OCI-LY7 (cell line): Measurements from ENCODE around the gene ACOT11. TPM values are rescaled to one million over a fixed set of nuclear protein-coding genes. Genes with fewer than 3 reads are reported as not detected.

Experiments
- BruUV-seq: library from RNA; stranded (reverse); fragments of 400-500 nt; replicated peaks from 2 replicates; lab custom pipeline; 2021; lab: Mats Ljungman, UMichigan
- CTCF ChIA-PET: fragments of 300-600 bp; sonication (Branson Sonifier 250); formaldehyde crosslinking; loops from one replicate; lab custom pipeline; 2022; ENCODE audit warnings: antibody characterized with exemption; ENCODE audit not compliant: unreplicated experiment; lab: Charles Lee
- POLR2A ChIA-PET: fragments of 300-600 bp; sonication (Branson Sonifier 250); formaldehyde crosslinking; loops from one replicate; lab custom pipeline; 2022; ENCODE audit warnings: antibody characterized with exemption; lab: Charles Lee
- DNase-seq: peaks from one replicate; pipeline ENCODE4 v3.0.0-alpha.2; 2015; ENCODE audit warnings: low spot score
- H2AFZ ChIP-seq: fragments of 200-600 bp; sonication (generic), shearing (Covaris generic); 2 replicates; pipeline ENCODE4 v1.6.1; 2014; ENCODE audit warnings: mild to moderate bottlenecking, antibody characterized with exemption, low read length, moderate library complexity
- H3K27ac ChIP-seq: fragments of 200-600 bp; sonication (generic); 2 replicates; pipeline ENCODE4 v1.5.1; 2014; ENCODE audit warnings: mixed run types, low read depth, mild to moderate bottlenecking, moderate library complexity, low read length, inconsistent platforms; ENCODE audit not compliant: poor library complexity, severe bottlenecking
- H3K36me3 ChIP-seq: fragments of 200-600 bp; sonication (generic); 2 replicates; pipeline ENCODE4 v1.6.1; 2014; ENCODE audit warnings: mild to moderate bottlenecking, antibody characterized with exemption, low read length, moderate library complexity, mixed read lengths; ENCODE audit not compliant: insufficient read depth
- H3K4me1 ChIP-seq: fragments of 200-600 bp; sonication (generic); 2 replicates; pipeline ENCODE4 v1.5.1; 2014; ENCODE audit warnings: mild to moderate bottlenecking, low read length; ENCODE audit not compliant: insufficient read depth, poor library complexity, severe bottlenecking
- H3K4me2 ChIP-seq: fragments of 200-600 bp; sonication (generic); 2 replicates; pipeline ENCODE4 v1.6.1; 2014; ENCODE audit warnings: mild to moderate bottlenecking, low read length
- H3K4me3 ChIP-seq: fragments of 200-600 bp; sonication (generic); 2 replicates; pipeline ENCODE4 v1.5.1; 2014; ENCODE audit warnings: mild to moderate bottlenecking, low read depth, low read length; ENCODE audit not compliant: poor library complexity, severe bottlenecking
- H3K79me2 ChIP-seq: fragments of 200-600 bp; sonication (generic); 2 replicates; pipeline ENCODE4 v1.6.1; 2016; ENCODE audit warnings: low read depth, mild to moderate bottlenecking, low read length, moderate library complexity, mixed read lengths; ENCODE audit not compliant: insufficient read depth
- H3K9me2 ChIP-seq: fragments of 200-600 bp; sonication (generic); 2 replicates; pipeline ENCODE4 v1.6.1; 2016; ENCODE audit warnings: mild to moderate bottlenecking, low read length, mixed read lengths; ENCODE audit not compliant: insufficient read depth
- H3K9me3 ChIP-seq: fragments of 200-600 bp; sonication (generic); 2 replicates; pipeline ENCODE4 v1.6.1; 2014; ENCODE audit warnings: mild to moderate bottlenecking, mixed run types, low read length, mixed read lengths
- H4K20me1 ChIP-seq: fragments of 200-600 bp; sonication (generic); 2 replicates; pipeline ENCODE4 v1.6.1; 2014; ENCODE audit warnings: mild to moderate bottlenecking, antibody characterized with exemption, low read length, moderate library complexity, mixed read lengths; ENCODE audit not compliant: insufficient read depth
- CTCF ChIP-seq: fragments of 200-600 bp; sonication (generic); conservative IDR thresholded peaks from 2 replicates; pipeline ENCODE4 v1.5.1; 2014; ENCODE audit warnings: mild to moderate bottlenecking, antibody characterized with exemption, low read length, moderate library complexity, mixed read lengths
- EZH2phosphoT487 ChIP-seq: fragments of 200-600 bp; sonication (generic); IDR thresholded peaks from 2 replicates; pipeline ENCODE4 v1.6.1; 2018; ENCODE audit warnings: low read depth, borderline replicate concordance, mild to moderate bottlenecking, mixed run types, antibody characterized with exemption, low read length, moderate library complexity, mixed read lengths
- intact Hi-C: fragments of 100-400 bp; cut with micrococcal nuclease; formaldehyde crosslinking; loops from one replicate; pipeline ENCODE4 v1.10.0; 2022; ENCODE audit not compliant: unreplicated experiment
- total RNA-seq, 2 experiments: library from RNA; depleted of rRNA in 1 of 2; stranded (reverse); fragments of >200 nt in 1 of 2; shearing (Covaris generic) in 1 of 2; gene quantifications; 2 replicates each; pipeline ENCODE4 v1.2.3, GENCODE V29; 2014 to 2022

The ACOT11 gene
- total RNA-seq, 2 experiments from 2014 or later = not detected

DNA sequence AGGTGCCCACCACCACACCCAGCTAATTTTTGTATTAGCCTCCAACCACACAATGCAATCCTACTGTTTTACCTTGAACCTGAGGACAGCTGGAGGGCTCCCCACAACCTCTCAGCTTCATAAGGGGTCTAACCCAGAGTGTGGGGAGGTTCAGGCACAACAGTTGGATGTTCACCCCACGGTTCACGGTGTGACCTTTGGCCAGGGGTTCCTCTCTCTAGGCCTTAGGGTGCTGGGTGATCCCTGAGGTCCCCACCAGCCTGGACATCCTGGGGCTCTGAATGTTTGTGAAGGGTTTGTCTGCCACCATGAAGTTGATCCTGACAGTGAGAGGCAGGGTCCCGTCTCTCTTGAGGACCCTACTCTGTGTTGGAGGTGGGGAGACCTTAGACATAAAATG, 3.9 kb downstream of the ACOT11 start:
- intact Hi-C loops = no loop called here
- H4K20me1 ChIP-seq = no peaks in the 10 kb centered on the region
- ChIA-PET CTCF (no interaction called here), POLR2A (interaction anchor here (1.0 kb wide), 1 partner anchor 11 kb away, joined by 5 read pairs; no protein-coding TSS in a partner anchor)
- H3K9me3 ChIP-seq = 0 out of 2 replicates have a peak, but pooled peaks cover 5% of the 10 kb centered on the region
- DNase-seq = no peak
- no peaks in the 10 kb centered on the region for H3K36me3 ChIP-seq
- no peaks in the 10 kb centered on the region for H3K4me1 ChIP-seq
- no peak overlapping the region for H3K4me2 ChIP-seq
- TF ChIP-seq CTCF (no peak), EZH2phosphoT487 (no peak)
- H3K4me3 ChIP-seq = no peak overlapping the region
- H2AFZ ChIP-seq = no peak overlapping the region
- no peaks in the 10 kb centered on the region for H3K9me2 ChIP-seq
- H3K79me2 ChIP-seq = no peaks in the 10 kb centered on the region
- no TSS peak for BruUV-seq
- H3K27ac ChIP-seq = no peak overlapping the region

- Histone ChIP-seq H3K9me2 (no peaks in the 10 kb centered on the region), H4K20me1 (no peaks in the 10 kb centered on the region), H3K4me1 (no peaks in the 10 kb centered on the region), H3K9me3 (0 out of 2 replicates have a peak, but pooled peaks cover 5% of the 10 kb centered on the region), H3K4me3 (no peak overlapping the region), H3K27ac (no peak overlapping the region), H3K4me2 (no peak overlapping the region), H2AFZ (no peak overlapping the region), H3K36me3 (no peaks in the 10 kb centered on the region), H3K79me2 (no peaks in the 10 kb centered on the region)
- no TSS peak for BruUV-seq
- POLR2A ChIA-PET = no interaction called here
- intact Hi-C loops = no loop called here
- CTCF ChIA-PET = no interaction called here
- no peak for DNase-seq
- TF ChIP-seq CTCF (no peak), EZH2phosphoT487 (no peak)
Observed at GRCh38 chr1:54553602-54554313, 5.7 kb downstream of the ACOT11 start.

- Histone ChIP-seq H3K36me3 (no peaks in the 10 kb centered on the region), H2AFZ (no peak overlapping the region), H3K9me3 (0 out of 2 replicates have a peak, but pooled peaks cover 5% of the 10 kb centered on the region), H3K4me3 (no peak overlapping the region), H3K4me2 (no peak overlapping the region), H3K9me2 (no peaks in the 10 kb centered on the region), H3K27ac (no peak overlapping the region), H3K79me2 (no peaks in the 10 kb centered on the region), H4K20me1 (no peaks in the 10 kb centered on the region), H3K4me1 (no peaks in the 10 kb centered on the region)
- intact Hi-C loops = no loop called here
- TF ChIP-seq EZH2phosphoT487 = no peak
- CTCF ChIA-PET = no interaction called here
- BruUV-seq = no TSS peak
- DNase-seq = no peak
- POLR2A ChIA-PET = no interaction called here
Observed at GRCh38 chr1:54556110-54556509, 8.1 kb downstream of the ACOT11 start.
